NT2/D1 (cell line): ENCODE data around the gene AURKAIP1.

Experiments used
- YY1 ChIP-seq: IDR thresholded peaks from 2 replicates; pipeline ENCODE4 v1.6.1; 2011; ENCODE audit not compliant: insufficient read length, insufficient read depth
- ZNF274 ChIP-seq: IDR thresholded peaks from 2 replicates; pipeline ENCODE4 v1.6.1; 2011; ENCODE audit warnings: mild to moderate bottlenecking, low read depth, low read length

DNA sequence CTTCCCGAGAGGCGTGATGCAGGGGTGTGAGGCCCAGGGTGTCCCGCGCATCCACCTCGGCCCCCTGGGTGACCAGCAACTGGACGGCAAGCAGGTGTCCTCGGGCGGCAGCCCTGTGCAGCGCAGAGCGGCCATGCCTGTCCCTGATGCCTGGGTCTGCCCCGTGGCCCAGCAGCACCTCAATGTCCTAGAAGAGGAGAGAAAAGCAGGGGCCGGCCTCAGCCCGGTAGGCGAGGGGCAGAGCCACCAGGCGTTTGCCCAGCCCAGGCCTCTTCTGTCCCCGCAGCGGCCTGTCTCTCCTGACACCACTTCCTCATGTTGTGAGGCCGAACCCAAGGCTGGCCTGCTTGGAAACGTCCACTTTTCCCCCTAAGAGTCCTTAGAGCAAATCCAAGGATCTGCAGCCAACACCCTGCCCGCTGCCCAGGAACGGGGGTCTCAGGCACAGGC, 44.4 kb upstream of the AURKAIP1 start:
- no peak for TF ChIP-seq YY1
- no peak for TF ChIP-seq ZNF274
